22Rv1 (cell line): ENCODE data around the gene NOL3.

Source experiments
- H3K27ac ChIP-seq: fragments of 450-650 bp; 2 replicates; pipeline ENCODE4 v1.5.1; 2017
- ZFX ChIP-seq: fragments of 450-650 bp; IDR thresholded peaks from 2 replicates; pipeline ENCODE4 v1.6.1; 2017; ENCODE audit warnings: antibody characterized with exemption, borderline replicate concordance
- TF ChIP-seq, protein P1 (sequence below): fragments of 450-650 bp; IDR thresholded peaks from 2 replicates; pipeline ENCODE4 v1.5.1; 2017; ENCODE audit warnings: mild to moderate bottlenecking

The NOL3 gene

DNA sequence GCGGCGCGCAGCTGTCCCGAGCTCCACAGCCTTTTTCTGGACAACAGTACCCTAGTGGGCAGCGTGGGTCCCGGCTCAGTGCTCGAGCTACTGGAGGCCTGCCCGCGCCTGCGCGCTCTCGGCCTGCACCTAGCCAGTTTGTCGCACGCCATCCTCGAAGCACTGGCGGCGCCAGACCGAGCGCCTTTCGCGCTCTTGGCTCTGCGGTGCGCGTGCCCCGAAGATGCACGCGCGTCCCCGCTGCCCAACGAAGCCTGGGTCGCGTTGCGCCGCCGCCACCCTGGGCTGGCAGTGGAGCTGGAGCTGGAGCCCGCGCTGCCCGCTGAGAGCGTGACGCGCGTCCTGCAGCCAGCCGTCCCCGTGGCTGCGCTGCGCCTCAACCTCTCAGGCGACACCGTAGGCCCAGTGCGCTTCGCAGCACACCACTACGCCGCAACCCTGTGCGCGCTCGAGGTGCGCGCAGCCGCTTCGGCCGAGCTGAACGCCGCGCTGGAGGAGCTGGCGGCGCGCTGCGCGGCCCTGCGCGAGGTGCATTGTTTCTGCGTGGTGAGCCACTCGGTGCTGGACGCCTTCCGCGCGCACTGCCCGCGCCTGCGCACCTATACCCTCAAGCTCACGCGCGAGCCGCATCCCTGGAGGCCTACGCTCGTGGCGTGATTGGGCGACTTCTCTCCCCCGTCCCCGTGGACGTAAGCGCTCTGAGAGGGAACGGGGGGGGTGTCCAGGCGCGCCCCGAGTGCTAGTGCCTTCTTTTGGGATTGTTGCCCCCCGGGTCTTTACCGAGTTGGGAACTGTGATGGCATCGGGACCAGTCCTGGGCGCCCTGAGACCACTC is 7.0 kb upstream of the NOL3 start:
- H3K27ac ChIP-seq, result no peak overlapping the region
- TF ChIP-seq ZFX, result no peak
- TF ChIP-seq, protein P1, sequence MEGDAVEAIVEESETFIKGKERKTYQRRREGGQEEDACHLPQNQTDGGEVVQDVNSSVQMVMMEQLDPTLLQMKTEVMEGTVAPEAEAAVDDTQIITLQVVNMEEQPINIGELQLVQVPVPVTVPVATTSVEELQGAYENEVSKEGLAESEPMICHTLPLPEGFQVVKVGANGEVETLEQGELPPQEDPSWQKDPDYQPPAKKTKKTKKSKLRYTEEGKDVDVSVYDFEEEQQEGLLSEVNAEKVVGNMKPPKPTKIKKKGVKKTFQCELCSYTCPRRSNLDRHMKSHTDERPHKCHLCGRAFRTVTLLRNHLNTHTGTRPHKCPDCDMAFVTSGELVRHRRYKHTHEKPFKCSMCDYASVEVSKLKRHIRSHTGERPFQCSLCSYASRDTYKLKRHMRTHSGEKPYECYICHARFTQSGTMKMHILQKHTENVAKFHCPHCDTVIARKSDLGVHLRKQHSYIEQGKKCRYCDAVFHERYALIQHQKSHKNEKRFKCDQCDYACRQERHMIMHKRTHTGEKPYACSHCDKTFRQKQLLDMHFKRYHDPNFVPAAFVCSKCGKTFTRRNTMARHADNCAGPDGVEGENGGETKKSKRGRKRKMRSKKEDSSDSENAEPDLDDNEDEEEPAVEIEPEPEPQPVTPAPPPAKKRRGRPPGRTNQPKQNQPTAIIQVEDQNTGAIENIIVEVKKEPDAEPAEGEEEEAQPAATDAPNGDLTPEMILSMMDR, result no peak

DNA sequence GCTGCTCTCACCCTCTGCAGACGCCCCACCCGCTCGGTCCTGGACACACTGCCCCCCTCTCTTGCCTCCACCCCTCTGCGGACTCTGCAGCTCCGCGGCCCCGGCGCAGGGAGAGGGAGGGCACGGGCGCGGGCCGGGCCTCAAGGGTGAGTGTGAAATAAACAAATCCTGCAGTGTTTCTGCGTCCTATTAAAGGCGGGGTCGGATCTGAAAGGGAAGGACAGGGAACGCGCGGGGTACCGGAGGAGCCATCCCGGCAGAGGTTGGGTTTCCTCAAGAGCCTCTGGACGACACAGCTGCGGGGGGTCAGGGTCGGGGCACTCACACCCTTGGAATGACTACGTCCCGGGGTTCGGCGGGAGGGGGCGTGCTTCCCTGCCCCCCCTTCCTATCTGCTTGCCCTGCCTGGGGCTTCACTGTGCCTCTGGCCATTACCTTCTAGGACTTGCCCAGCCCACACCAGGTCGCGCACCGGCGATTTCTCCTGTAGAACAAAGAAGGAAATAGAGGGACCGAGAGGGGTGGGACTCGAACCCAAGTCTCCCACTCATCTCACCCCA is 6.3 kb upstream of the NOL3 start:
- TF ChIP-seq, protein P1, result no peak
- no peak for TF ChIP-seq ZFX
- H3K27ac ChIP-seq, result no peak overlapping the region

DNA sequence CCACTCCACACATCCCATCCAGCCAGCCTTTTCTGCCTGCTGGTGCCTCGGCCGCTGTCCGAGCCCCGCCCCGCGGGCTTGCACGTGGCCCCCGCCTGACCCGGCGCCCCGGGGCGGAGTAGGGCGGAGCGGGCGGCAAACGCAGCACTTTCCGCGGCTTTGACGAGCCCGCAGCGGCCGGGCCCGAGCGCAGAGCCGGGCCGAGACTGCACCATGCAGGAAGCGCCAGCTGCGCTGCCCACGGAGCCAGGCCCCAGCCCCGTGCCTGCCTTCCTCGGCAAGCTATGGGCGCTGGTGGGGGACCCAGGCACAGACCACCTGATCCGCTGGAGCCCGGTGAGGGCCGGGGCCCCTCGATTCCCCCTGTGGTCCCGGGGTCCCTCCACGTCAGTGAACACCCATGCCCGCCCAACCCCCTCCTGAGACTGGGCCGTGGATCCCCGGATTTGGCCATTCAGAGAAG is 5.7 kb upstream of the NOL3 start, which contains the start of gene HSF4:
TSS of gene HSF4 (plus strand) at position 147 of the 463 bp plus-strand sequence. CDS start at position 214, 67 bp downstream.
- no peak within 1 kb of the TSS for H3K27ac ChIP-seq
- TF ChIP-seq ZFX, result no peak
- TF ChIP-seq, protein P1, result no peak

- H3K27ac ChIP-seq, result no peak overlapping the region
- TF ChIP-seq, protein P1, result no peak
- no peak for TF ChIP-seq ZFX
Measured at GRCh38 chr16:67165121-67166078, 4.9 kb upstream of the NOL3 start.

- no peak for TF ChIP-seq ZFX
- no peak overlapping the region for H3K27ac ChIP-seq
Measured at GRCh38 chr16:67166110-67166547, 4.2 kb upstream of the NOL3 start.

DNA sequence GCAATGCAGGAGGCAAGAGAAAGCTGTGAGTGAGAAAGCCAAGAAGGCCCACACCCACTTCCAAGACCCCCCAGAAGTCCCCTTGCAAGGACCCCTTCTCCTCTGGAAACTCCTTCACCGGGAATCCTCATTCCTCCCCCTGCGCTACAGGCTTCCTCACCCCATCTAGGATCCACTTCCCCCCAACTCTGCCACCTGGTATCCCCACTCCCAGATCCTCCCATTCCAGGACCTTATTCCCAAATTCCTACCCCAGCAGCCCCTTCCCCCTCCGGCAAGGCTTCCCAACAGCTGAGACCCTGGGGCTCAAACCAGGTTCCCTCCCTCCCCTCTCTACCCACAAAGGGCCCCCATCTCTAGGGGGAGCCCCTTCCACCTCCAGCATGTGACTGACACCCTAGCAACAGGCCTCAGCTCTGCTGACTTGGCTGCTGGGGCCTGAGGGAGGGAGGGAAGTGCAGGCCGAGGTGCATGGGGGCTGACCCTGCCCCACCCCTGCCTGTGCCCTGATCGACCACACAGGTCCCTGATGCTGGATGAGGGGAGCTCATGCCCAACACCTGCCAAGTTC is 3.7 kb upstream of the NOL3 start:
- TF ChIP-seq, protein P1, result no peak
- TF ChIP-seq ZFX, result no peak
- H3K27ac ChIP-seq, result no peak overlapping the region

DNA sequence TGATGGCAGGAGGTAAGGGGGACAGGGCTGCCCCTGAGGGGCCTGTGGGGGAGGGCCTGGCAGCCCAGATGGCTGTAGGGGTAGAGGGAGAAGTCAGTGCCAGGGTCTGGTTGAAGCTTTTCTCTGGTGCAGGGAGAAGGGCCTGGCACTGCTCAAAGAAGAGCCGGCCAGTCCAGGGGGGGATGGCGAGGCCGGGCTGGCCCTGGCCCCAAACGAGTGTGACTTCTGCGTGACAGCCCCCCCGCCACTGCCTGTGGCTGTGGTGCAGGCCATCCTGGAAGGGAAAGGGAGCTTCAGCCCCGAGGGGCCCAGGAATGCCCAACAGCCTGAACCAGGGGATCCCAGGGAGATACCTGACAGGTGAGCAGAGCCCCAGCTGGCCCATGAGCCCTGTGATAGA is 2.8 kb upstream of the NOL3 start:
- TF ChIP-seq, protein P1, result no peak
- TF ChIP-seq ZFX, result no peak
- no peak overlapping the region for H3K27ac ChIP-seq
